Pulmonary artery endothelial cell (primary cell): ENCODE data around the gene TMEM269. TPM values are rescaled to one million over a fixed set of nuclear protein-coding genes. Genes with fewer than 3 reads are reported as not detected.

Experiments
- DNase-seq: peaks from one replicate; pipeline ENCODE4 v3.0.0-alpha.2; 2011; ENCODE audit warnings: low read depth, low spot score
- total RNA-seq: library from RNA; depleted of rRNA; stranded (reverse); fragments of >200 nt; gene quantifications from 2 replicates; pipeline ENCODE4 v1.2.3, GENCODE V29; 2014

TMEM269 gene, protein sequence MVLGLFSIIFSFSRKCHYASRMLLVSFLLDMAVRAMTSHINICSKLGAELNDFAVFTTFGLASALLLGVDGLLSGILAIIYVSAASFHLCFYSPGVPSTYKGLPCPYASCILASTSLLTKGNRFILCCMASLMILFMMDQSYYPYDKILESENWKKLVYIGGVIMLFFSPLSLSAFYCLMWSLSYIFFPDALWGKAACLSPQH
- total RNA-seq: not detected in 2 replicates

DNA sequence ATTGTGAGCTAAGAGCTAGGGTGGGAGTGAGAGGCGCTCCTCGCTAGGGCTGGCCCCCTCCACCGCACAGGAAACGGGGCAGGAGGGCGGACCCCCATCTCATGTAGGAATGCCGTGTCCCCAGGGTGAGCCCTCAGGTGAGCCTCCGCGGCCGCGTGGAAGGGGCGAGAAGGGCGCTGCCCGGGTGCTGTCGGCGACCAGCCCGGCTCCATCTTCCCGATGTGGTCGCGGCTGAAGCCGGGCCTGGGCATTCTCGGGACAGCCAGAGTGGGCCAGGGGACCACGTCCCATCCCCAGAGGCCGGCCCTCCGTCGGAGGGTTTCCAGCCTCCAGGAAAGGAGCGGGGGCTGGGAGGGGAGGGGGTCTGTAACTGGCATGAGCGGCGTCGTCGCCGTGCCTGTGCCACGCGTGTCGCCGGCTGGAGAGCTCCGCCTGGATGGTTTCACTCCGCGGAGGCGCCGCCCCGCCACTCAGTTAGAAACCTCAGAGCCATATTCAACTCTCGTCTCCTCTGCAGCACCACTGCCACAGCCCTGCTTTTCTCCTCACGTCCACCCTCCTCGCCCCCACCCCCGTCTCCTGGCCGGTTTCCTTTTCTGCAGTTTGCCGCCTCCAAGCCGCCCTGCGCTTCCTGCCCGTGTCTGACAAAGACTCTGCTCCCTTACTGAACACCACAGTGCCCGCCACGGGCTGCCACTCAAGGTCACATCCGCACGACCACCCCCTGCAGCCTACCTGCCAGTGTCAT, at the start of gene TMEM269:
Gene TMEM269 (plus strand): TSS at position 46 of the 748 bp plus-strand sequence. CDS start 4,903 bp downstream, outside the sequence.
- DNase-seq: no peak

DNA sequence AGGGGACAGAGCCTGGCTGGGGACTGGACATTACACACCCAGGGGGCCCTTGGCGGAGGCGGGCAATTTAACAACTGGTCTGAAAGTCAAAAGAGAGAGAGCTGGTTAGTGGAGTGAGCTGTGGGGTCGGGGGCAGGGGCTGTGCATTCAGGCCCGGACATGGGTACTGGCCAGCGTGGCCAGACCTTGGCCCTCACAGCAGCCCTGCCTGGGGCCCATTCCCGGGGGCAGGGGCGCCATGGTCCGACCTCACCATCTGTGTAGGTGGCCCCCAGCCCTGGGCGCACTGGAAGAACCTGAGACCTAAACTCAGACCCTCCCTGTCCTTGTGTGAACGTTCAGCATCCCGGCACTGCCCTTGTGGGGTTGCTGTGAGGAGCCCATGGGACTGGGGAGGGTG, 49.7 kb upstream of the TMEM269 start:
- no peak for DNase-seq

DNA sequence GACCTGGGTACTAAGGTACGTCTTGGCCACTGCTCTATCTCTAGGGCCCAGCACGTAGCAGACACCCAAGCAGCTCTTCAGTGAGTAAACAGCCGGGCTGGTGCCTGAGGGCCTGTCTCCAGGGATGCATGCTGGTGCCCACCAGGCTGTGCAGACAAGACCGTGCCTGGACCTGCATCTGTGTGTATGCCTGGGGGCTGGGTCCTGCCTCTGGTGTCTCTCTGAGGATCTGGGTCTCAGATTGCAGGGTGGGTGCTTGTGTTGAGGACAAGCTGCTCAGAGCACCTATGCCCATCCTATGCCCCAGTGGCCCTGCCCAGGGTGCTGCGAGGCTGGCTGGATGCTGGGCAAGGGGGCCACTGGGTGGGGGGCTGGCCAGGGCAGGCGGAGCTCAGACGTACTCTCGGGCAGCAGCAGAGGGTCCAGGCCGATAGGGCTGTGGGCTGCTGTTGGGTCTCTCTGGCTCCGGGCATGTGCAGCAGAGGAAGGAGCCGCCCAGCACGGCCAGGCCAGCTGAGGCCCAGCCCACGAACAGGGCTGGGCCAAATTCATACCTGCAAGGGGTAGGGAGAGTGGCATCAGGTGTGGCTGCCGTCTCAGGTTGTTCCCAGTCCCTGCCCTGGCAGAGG, 49.2 kb upstream of the TMEM269 start:
- DNase-seq: no peak

DNA sequence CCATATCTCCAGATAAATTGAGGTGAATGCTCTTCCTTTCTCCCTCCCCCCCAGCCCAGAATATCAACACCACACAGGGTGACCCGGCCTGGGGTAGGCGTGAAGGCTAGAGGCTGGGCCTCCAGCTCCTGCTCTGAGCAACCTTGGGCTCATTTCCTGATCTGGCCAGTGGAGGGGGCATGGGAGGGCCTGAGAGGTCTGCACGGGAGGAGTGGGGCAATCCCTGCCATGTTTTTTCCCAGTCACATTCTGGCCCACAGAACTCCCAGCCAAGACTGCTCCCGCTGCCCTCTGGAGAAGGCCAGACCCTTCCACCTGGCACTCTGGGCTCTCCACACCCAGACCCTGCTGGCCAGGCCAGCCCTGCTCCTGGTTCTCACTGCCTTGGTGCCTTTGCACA, 48.6 kb upstream of the TMEM269 start:
- no peak for DNase-seq

DNA sequence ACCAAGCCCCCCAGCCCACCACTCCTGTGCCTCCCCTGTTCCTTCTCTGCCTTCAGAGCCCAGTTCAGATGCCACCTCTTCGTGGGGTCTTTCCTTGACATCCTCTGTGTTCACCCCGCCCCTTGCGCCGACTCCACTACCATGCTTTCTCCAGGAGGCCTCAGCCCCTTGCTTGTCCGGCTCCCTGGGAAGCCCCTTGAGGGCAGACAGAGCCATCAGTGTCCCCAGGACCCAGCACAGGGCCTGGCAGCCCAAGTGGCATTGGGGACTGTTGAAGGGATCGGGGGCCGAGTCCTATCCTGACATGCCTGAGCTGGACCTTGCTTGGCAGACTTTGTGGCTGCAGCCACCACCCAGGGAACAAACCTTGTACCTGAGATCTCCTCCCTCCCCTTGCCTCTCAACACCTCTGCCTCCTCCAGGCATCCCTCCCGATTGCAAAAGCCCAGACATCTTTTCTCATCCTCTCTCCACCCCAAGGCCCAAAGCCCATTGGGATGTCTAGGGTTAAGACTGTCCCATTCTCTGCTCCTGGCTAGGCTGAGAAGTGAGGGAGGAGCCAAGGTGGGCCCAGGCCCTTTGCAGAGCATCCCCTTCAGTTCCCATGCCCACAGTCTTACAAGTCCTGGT, 48.1 kb upstream of the TMEM269 start:
- DNase-seq: no peak

DNA sequence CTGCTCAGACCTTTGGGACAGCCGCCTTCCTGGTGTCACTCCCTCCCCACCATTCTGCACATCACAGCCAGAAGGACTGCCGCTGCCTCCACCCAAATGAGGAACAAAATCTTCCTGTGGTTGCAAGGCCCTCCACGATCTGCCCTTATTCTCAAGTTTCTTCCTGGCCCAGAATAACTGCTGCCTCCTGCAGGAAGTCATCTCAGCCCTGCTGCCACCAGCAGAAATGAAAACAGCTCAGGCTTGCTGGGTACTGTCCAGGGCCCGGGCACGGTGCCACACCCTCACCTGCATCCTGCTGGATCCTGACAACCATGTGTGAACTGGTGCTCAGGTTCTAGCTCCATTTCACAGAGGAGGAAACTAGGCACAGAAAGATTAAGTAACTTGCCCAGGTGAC, 47.5 kb upstream of the TMEM269 start:
- no peak for DNase-seq

DNA sequence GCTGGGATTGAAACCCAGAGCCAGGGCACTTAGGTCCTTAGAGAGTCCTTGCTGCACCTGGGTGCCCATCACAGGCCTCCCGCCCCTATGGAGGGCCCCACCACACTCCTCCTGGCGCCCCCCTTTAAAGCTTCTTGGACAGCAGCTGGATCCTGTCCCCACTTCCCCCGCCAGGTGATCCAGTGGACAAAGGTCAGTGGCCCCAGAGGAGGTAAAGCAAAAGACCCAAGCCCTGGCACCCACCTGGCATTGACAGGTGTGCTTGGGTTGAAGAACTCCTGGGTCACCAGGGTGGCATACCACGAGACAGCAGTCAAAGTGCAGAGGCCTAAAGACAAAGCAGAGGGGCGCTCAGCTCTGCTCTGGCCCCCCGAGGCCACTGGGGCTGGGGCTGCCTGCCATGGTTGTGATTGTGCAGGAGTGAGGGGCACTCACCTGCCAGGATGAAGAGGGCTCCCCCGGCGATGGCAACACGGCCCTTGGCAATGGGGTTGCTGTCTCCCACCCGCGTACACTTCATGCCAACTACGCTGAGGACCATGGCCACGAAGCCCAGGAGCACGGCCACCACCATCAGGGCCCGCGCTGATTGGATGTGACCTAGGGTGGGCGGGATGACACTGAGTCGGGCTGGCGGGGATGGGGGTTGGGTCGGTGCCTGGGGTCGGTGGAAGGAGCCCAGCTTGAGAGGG, 46.7 kb upstream of the TMEM269 start:
- no peak for DNase-seq

DNA sequence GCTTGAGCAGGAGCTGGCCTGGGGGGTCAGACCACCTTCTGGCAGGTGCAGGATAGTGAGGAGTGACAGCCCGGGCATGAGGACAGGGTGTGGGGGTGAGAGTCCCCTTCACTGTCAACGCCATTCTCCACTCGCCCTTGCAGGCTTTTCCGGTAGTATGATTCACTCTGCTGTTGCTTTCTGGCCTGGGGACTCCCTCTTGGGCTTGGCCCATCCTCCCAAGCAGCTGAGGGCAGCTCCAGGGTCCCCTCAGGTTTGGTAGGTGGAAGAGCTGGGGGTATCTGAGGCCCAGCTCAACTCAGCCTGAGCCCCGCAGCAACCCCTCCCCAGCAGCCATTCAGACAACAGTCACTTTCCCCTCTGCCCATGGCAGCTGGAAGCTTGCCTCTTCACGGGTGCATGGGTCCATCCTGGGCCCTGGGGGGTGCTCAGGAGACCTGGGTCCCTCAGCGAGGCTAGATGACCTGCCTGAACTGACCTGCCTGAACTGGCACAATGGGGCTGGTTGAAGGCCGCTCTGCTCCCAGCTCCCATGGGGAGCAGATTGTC, 46.0 kb upstream of the TMEM269 start:
- no peak for DNase-seq

DNA sequence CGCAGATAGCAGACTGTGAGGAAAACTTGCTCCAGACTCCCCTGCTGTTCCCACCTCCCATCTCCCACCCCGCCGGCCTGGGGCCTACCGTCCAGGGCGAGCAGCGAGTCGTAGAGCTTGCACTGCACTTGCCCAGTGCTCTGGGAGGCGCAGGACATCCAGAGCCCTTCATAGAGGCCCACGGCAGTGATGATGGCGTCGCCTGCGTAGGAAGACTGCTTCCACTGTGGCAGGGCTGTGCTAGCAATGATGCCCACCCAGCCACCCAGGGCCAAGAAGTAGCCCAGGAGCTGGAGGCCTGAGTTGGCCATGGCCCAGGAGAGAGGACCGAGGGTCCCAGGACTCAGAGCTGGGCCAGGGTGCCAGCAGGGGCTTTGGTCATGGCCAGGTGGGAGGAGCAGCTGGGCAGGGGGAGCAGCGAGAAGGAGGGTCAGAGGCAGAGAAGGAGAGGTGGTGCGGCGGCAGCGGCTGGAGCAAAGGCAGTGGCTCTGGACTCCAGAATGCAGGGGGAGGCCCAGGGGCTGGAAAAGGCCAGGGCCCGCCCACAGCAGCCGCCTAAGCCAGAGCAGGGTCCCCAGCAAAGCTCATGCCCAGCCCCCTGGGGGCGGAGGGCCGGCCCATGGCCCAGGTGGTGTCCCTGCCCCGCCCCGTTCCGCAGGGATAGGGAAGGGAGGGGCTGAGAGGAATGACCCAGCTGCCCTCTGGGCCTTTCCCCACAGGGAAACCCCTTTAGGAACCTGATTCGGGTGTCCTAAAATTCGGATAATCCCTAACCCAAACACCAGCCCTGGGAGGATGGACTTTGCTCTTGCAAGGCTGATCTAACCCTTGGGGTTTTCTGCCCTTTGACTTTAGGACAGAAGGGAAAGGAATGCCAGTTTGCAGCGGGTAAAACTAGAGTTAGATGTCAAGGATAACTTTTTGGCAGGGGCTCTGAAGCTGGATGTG, 44.8 kb upstream of the TMEM269 start, which contains the start of gene CLDN19:
Gene CLDN19 (minus strand): TSS at position 484 of the 948 bp plus-strand sequence. CDS start 173 bp downstream, at position 311.
- DNase-seq: no peak

DNA sequence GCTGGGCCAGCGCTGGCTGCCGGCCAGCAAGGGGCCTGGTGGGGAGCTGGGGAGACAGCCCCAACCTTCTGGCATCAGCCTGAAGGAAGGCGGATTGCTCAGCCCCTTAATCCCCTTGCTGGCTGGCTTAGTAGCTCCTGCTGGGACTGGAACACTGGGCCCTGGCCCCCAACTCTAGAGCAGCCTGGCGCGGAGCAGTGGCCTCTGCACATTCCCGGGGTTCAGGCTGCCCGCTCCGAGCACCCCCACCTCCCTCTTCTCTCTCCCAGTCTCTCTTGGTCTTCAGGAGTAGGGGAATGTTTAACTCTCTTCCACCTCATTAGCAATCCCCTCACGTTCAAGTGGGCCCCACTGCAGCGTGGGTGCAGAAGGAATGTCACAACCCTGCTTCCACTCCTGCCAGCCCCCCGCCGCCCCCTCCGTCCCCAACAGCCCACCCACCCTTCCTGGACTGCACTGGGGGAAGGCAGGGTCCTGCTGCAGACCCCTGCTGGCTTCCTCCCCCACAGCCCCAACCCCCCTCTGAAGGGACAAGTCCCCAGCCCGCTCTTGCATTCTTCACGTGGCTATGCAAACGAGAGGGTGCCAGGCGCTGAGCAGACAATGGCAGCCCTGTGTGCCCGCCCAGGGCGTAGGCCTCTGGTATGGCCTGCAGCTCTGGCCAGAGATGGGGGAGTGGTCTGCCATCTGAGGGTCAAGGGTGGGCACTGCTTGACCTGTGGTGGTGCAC, 43.8 kb upstream of the TMEM269 start:
- DNase-seq: no peak

DNA sequence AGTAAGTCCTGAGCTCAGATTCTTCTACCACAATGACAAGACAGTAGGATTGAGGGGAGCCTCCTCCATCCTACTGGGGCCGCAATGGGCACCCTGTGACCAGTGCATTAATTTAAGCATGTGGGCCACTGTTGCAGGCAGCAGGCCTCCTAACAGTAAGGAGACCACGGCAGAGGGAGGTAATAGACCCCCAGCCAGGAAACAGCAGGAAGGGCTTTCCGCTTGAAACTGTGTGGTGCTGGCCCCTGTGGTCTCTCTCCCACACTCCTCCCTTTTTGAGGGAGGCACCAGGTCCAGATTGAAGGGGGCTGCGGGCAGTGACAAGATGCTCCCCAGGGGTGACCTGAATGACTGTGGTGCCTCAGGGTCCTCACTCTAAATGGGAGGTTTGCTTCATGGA, 43.1 kb upstream of the TMEM269 start:
- no peak for DNase-seq

DNA sequence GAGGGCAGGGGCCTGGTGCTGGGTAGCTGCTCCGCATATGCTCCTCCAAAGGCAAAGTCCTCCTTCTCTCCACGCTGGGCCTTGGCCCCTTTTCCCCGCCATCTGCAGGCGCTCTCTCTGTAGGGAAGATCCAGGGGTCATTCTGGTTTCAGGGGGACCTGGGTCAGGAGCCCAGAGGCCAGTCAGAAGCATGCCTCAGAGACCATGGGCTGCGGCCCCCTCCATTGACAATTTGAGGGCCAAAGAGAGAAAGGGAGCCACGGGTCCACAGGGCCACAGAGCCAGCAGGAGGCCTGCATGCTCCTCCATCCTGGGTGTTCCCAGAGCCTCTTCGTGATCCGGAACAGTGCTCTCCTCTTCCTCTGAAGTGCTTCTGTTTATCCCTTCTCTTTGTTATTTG, 42.6 kb upstream of the TMEM269 start:
- DNase-seq: no peak

DNA sequence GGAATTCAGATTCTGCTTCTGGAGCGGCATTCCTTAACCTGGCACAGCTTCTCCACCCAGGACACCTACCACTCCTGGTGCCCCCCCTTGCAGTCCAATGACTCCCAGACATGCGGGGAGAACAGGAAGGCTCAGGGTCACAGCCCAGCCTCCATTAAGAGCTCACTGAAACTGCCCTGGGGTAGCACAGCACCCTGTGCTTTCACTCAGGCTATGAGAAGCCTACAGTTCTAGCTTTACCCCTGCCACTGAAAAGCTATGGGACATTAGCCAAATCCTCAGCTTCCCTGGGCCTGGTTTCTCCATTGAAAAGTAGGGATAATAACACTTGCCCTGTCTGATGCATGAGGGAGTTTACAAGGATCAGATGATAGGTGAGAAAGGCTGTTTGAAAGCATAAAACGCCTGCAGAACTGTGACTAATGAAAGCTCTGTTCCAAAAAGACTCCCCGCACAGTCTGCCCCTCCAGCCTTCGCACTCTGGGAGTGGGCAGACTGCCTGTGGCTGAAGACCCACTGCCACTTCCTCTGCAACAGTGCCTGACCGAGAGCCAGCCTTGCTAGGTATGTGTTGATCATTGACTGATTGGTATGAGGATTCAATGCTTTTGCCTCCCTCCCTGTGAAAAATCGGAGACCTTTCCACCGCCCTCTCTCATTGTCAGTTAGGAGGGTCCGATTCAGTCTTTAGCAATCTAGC, 42.0 kb upstream of the TMEM269 start:
- no peak for DNase-seq

DNA sequence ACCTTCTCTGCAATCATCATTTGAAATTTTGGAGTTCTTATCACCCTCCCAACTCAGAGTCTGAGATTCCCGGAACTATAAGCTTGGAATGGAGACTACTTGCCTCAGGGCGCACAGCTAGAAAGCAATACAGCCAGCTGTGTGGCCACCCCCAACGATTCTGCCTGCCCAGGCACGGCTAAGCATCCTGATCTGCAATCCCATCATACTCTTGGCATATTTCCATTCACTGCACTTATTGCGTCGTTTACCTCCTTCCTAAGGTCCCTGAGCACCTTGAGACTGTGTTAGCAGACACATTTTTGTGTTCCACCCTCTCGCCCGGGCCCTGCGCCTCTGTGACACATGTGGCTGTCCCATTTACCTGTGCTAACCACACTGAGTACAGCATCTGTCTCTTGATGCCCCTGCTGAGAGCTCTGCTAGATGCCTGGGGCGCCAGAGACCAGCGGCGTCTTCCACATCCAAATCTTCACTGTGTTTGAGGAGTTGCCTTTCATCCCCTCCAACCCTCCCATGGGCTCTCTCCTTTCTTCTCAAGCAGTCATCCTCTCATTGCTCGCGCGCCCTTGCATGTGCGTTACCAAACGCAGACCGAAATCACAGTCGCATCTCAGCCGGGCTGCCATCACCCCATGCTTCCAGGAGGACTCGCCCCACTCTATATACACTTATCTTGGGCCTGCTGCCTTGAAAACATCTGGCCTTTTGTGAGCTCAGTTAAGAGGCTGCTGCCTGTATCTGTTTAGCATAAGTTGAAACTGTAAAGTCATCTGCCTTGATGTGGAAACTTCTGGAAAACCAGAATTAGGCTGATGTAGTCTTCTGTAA, 41.3 kb upstream of the TMEM269 start:
- no peak for DNase-seq

DNA sequence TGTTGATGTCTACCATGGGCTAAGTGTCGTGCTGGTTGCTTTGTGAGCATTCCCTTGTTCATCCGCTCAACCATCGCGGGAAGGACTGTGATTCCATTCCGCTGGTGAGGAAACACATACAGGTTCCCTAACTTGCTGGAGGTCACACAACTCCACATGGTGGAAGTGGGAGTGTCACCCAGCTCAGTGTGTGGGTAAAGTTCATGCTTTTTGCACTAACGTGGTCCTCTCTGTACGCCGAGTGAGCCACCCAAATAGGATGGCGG, 40.7 kb upstream of the TMEM269 start:
- DNase-seq: no peak

DNA sequence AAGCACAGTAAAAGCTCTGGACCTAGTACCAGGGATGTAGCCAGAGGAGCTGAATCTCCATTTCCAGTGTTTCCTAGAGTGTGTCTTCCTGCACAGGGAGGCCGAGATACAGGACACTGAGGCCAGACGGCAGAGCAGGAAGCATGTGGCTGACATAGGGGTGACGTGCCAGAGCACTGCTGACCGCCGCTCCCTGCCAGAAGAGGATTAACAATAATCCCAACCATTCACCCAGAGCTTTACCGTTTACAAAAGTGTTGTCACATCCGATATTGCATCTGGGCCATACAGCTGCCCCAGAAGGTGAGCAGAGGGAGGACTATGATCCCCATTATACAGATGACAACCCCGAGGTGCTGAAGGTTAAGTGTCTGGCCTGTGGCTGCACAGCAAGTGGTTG, 38.9 kb upstream of the TMEM269 start:
- DNase-seq: no peak

DNA sequence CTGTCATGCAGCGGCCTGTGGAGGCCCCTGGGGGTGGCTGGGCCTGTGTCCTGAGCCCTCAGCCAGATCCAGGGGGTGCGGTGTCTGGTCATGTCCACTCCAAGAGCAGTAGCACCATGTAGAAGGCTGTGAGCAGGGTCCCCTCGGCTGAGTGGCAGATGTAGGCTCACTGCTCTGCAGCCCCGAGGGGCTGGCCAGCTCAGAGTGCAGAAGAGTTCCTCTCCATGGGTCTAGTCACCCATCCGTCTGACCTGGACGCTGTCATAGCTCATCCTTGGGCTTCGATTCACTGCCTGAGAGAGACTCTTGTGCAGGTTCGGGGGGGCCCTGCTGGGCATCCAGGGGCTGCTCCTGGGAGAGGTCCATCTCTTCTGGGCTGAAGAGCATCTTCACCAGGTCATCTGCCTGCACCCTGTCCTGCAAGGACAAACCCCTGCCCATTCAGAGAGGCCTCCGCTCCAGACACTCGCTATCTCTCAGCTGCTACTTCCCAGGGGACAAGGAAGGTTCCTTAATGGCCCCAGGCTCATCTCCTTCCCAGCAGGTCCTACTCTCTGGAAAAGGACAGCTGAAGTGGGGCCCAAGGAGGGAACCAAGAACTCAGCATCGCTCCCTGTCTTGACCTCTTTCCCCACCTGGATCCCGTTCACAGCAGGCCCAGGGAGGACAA, 38.2 kb upstream of the TMEM269 start:
- no peak for DNase-seq

DNA sequence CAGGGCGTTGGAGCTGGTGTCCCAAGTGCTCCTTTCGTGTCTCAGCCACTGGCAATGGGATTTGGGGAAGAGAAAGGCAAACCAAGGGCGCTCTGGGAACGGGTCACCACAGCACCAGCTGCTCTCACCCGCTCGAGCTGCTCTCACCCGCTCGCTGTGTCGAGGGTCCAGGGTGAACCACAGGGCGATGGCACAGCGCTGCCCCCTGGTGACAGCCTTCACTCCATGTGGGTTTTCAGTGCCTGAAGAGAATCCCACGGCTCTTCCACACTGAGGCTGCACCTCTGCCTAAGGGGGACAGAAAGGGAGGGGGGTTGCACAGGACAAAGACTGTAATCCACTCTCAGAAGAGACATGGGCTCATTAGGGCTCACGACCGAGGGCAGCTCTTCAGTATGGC, 37.7 kb upstream of the TMEM269 start:
- no peak for DNase-seq
